ENCODE results near the gene MMP25. TPM values are rescaled to one million over a fixed set of nuclear protein-coding genes. Genes with fewer than 3 reads are reported as not detected.

The MMP25 gene
- total and polyA plus RNA-seq, 9 of the 15 experiments (the other 6 are each of a cell fraction or from before 2014, with no cell fraction given): 0.03 to 0.04 TPM; not detected in 7

GRCh38 chr16:3015865-3016521 lies 30.4 kb upstream of the MMP25 start:
- POLR2A ChIA-PET: interaction anchor here (0.6 to 0.9 kb wide), 2 partner anchors 9 to 22 kb away, joined by 3 read pairs; no protein-coding TSS in a partner anchor
- no peaks in the 10 kb centered on the region for H3K9me3 ChIP-seq (replicated peaks; ENCODE audit: control insufficient read depth, insufficient read depth, low read depth, low read length)
- DNase-seq (ENCODE audit: extremely low read depth in 1 of 4, low spot score in 3 of 4): peak; percentile 37 to 79 (median 54)
- H3K27ac ChIP-seq (ENCODE audit: extremely low read depth, low read depth, low read length): peak overlapping the region; percentile 41
- 48% methylated on average over 13 of the region's 13 CpGs for whole genome bisulfite sequencing (ENCODE audit: insufficient coverage, low coverage, missing lambda C conversion rate)
- peak overlapping the region; percentile 5 to 87; a peak in 2 of 4 replicates for H3K9ac ChIP-seq (ENCODE audit: insufficient read depth in 1 of 2, low read depth in 2 of 2, low read length in 2 of 2)
- H3K4me2 ChIP-seq (ENCODE audit: insufficient read depth, low read length): peak overlapping the region; percentile 42
- peaks cover 23 to 87% of the 10 kb centered on the region in 2 experiments for H3K4me1 ChIP-seq (replicated peaks in 1 of 2; ENCODE audit: control insufficient read depth in 2 of 2, insufficient read depth in 2 of 2, low read length in 2 of 2)
- in situ Hi-C loops (cut with MboI) (no loop called here), intact Hi-C loops (cut with micrococcal nuclease) (no loop called here)
- no peaks in the 10 kb centered on the region for H3K27me3 ChIP-seq (ENCODE audit: control insufficient read depth in 2 of 2, insufficient read depth in 2 of 2, low read length in 2 of 2)
- peak; percentile 90 for FAIRE-seq
- 0 out of 2 replicates have a peak, but pooled peaks cover 4% of the 10 kb centered on the region for H4K20me1 ChIP-seq (replicated peaks; ENCODE audit: control insufficient read depth, insufficient read depth, low read length)
- H3K79me2 ChIP-seq (ENCODE audit: control insufficient read depth, insufficient read depth, low read length): peaks cover 8% of the 10 kb centered on the region
- peaks cover 3% of the 10 kb centered on the region for H3K9me1 ChIP-seq (ENCODE audit: control insufficient read depth, insufficient read depth, low read length)
- H2AFZ ChIP-seq (ENCODE audit: low read depth, low read length): peak overlapping the region; percentile 41; the same call in 1 of the 2 replicates
- H3K36me3 ChIP-seq (ENCODE audit: control insufficient read depth, insufficient read depth, low read length): no peaks in the 10 kb centered on the region
- CTCF ChIA-PET (ENCODE audit: low intra/inter-chr PET ratio): no interaction called here
- no TSS peak for BruUV-seq (replicated peaks)
- ATAC-seq: peak; percentile 32
- no peak overlapping the region for H3K4me3 ChIP-seq
- TF ChIP-seq ZNF395 (CRISPR knock-in tag; IDR thresholded peaks at IDR 0.05) (no peak), BMI1 (IDR thresholded peaks at IDR 0.05; ENCODE audit: low read length) (no peak), ZNF212 (CRISPR knock-in tag; IDR thresholded peaks at IDR 0.05) (no peak), ZNF274 (IDR thresholded peaks at IDR 0.05; ENCODE audit: borderline replicate concordance, low read depth, low read length) (no peak), PBX2 (CRISPR knock-in tag; IDR thresholded peaks at IDR 0.05; ENCODE audit: low read depth) (no peak), PBX2 (tag; conservative IDR thresholded peaks at IDR 0.05; ENCODE audit: low read depth) (peak; percentile 48; the same call in 1 of the 2 replicates), ZNF592 (IDR thresholded peaks at IDR 0.05) (peak; percentile 62), ILF3 (IDR thresholded peaks at IDR 0.05; ENCODE audit: borderline replicate concordance) (no peak), ARNT (IDR thresholded peaks at IDR 0.05) (no peak), TRIM24 (IDR thresholded peaks at IDR 0.05) (no peak), C11orf30 (IDR thresholded peaks at IDR 0.05; ENCODE audit: low read depth) (0 out of 2 replicates have a peak, but pooled peaks have one; percentile 17)

Data from K562 (cell line).